HG03378 (cell line): ENCODE measurements around the gene PLEKHN1.

Experiments used
- ATAC-seq: cut with Tn5 transposase; IDR thresholded peaks from one replicate; pipeline ENCODE4 v1.9.1; 2021; ENCODE audit warnings: mild to moderate bottlenecking, moderate library complexity; ENCODE audit not compliant: unreplicated experiment

Gene PLEKHN1

GRCh38 chr1:959731-960362 lies 6.4 kb upstream of the PLEKHN1 start:
- ATAC-seq, result no peak

- no peak for ATAC-seq
These were observed 5.7 kb upstream of the PLEKHN1 start, which contains the start of gene KLHL17 for GRCh38 chr1:960363-961131. Gene KLHL17 (plus strand): TSS chr1:960584. CDS start chr1:960694, 110 bp downstream.

GRCh38 chr1:961132-961669 lies 5.1 kb upstream of the PLEKHN1 start:
- no peak for ATAC-seq

- no peak for ATAC-seq
These were observed 3.6 kb upstream of the PLEKHN1 start for GRCh38 chr1:962381-963300.

GRCh38 chr1:963301-963651 lies 3.0 kb upstream of the PLEKHN1 start:
- ATAC-seq, result no peak

GRCh38 chr1:963746-964525 lies 2.3 kb upstream of the PLEKHN1 start:
- ATAC-seq, result no peak

GRCh38 chr1:964691-965525 lies 1.4 kb upstream of the PLEKHN1 start:
- ATAC-seq, result no peak

GRCh38 chr1:965526-966134 lies 652 bp upstream of the PLEKHN1 start:
- no peak for ATAC-seq

- ATAC-seq, result no peak
These were observed 520 bp downstream of the PLEKHN1 start for GRCh38 chr1:966704-967300.

- no peak for ATAC-seq
These were observed 1.4 kb downstream of the PLEKHN1 start for GRCh38 chr1:967466-968343.

- no peak for ATAC-seq
These were observed 3.1 kb downstream of the PLEKHN1 start for GRCh38 chr1:969260-969855.

GRCh38 chr1:970242-970972 lies 4.1 kb downstream of the PLEKHN1 start:
- no peak for ATAC-seq

GRCh38 chr1:970973-971730 lies 4.9 kb downstream of the PLEKHN1 start:
- ATAC-seq, result no peak

- no peak for ATAC-seq
These were observed 5.6 kb downstream of the PLEKHN1 start for GRCh38 chr1:971751-972506.

GRCh38 chr1:972726-973458 lies 6.6 kb downstream of the PLEKHN1 start:
- ATAC-seq, result no peak
